ENCODE results near the gene CTR9.

DNA sequence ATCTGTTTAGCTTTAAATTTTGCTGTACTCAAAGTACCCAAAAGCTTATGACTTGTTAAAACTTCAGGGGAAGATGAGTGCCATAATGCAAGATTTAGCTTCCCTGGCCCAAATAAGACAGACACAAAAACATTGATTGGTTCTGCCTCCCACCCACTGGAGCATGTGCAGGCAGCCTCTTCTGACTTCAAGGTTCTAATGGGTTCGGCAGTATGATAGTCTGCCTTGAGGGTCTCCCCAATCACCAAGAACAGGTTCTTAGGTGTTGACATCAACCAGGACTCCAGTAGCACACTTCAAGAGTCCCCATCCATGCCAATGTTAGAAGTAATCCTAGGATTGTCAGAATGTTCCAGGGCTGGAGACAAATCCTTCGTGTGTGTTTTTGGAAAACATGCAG lies 45.1 kb downstream of the CTR9 start:
- TF ChIP-seq TAF1 (IDR thresholded peaks at IDR 0.05; ENCODE audit: borderline replicate concordance, insufficient read depth, low read length) (no peak), POLR2AphosphoS5 (IDR thresholded peaks at IDR 0.05; ENCODE audit: low read depth, low read length) (peak; percentile 46; the same call in 1 of the 2 replicates), FOXP2 (optimal IDR thresholded peaks at IDR 0.05; ENCODE audit: borderline replicate concordance, extremely low read depth, extremely low read length, insufficient read depth) (no peak)
- TF ChIP-seq, protein P1, sequence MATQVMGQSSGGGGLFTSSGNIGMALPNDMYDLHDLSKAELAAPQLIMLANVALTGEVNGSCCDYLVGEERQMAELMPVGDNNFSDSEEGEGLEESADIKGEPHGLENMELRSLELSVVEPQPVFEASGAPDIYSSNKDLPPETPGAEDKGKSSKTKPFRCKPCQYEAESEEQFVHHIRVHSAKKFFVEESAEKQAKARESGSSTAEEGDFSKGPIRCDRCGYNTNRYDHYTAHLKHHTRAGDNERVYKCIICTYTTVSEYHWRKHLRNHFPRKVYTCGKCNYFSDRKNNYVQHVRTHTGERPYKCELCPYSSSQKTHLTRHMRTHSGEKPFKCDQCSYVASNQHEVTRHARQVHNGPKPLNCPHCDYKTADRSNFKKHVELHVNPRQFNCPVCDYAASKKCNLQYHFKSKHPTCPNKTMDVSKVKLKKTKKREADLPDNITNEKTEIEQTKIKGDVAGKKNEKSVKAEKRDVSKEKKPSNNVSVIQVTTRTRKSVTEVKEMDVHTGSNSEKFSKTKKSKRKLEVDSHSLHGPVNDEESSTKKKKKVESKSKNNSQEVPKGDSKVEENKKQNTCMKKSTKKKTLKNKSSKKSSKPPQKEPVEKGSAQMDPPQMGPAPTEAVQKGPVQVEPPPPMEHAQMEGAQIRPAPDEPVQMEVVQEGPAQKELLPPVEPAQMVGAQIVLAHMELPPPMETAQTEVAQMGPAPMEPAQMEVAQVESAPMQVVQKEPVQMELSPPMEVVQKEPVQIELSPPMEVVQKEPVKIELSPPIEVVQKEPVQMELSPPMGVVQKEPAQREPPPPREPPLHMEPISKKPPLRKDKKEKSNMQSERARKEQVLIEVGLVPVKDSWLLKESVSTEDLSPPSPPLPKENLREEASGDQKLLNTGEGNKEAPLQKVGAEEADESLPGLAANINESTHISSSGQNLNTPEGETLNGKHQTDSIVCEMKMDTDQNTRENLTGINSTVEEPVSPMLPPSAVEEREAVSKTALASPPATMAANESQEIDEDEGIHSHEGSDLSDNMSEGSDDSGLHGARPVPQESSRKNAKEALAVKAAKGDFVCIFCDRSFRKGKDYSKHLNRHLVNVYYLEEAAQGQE (IDR thresholded peaks at IDR 0.05; ENCODE audit: insufficient read depth in 1 of 2, low read depth in 2 of 2, low read length in 2 of 2) = no peak
